Urinary bladder (tissue), 4 donors: ENCODE results near the gene SLBP. TPM values are rescaled to one million over a fixed set of nuclear protein-coding genes. Genes with fewer than 3 reads are reported as not detected.

Source experiments
- DNase-seq: peaks from one replicate; pipeline ENCODE4 v3.0.0-alpha.2; 2015; ENCODE audit errors: extremely low spot score
- H3K27ac ChIP-seq: one replicate; pipeline ENCODE4 v1.5.1; 2013; ENCODE audit warnings: low read depth, mild to moderate bottlenecking, moderate library complexity
- H3K36me3 ChIP-seq: one replicate; pipeline ENCODE4 v1.6.1; 2013; ENCODE audit warnings: mild to moderate bottlenecking, moderate library complexity; ENCODE audit not compliant: insufficient read depth
- H3K4me1 ChIP-seq: one replicate; pipeline ENCODE4 v1.6.1; 2013; ENCODE audit warnings: mild to moderate bottlenecking, moderate library complexity; ENCODE audit not compliant: insufficient read depth
- H3K4me3 ChIP-seq: one replicate; pipeline ENCODE4 v1.5.1; 2013; ENCODE audit warnings: low read depth, low read length
- WGBS: extraction: QIAGEN DNeasy Blood & Tissue Kit; methylation state at CpG from one replicate; pipeline ENCODE4 v1.1.7; 2013; 5-methylcytosine and 5-hydroxymethylcytosine counted together
- polyA plus RNA-seq: library from polyadenylated mRNA; stranded (reverse); fragments of 200-250 nt; gene quantifications from one replicate; pipeline ENCODE4 v1.2.3, GENCODE V29; 2013
- total RNA-seq: library from RNA; depleted of rRNA; stranded (reverse); fragments of >200 nt; gene quantifications from one replicate; pipeline ENCODE4 v1.2.3, GENCODE V29; 2014
- donor health status: healthy with polysubstance abuse.
- donor health status: healthy.

SLBP gene
- total and polyA plus RNA-seq, 2 donors: 32.3 to 41.0 TPM

DNA sequence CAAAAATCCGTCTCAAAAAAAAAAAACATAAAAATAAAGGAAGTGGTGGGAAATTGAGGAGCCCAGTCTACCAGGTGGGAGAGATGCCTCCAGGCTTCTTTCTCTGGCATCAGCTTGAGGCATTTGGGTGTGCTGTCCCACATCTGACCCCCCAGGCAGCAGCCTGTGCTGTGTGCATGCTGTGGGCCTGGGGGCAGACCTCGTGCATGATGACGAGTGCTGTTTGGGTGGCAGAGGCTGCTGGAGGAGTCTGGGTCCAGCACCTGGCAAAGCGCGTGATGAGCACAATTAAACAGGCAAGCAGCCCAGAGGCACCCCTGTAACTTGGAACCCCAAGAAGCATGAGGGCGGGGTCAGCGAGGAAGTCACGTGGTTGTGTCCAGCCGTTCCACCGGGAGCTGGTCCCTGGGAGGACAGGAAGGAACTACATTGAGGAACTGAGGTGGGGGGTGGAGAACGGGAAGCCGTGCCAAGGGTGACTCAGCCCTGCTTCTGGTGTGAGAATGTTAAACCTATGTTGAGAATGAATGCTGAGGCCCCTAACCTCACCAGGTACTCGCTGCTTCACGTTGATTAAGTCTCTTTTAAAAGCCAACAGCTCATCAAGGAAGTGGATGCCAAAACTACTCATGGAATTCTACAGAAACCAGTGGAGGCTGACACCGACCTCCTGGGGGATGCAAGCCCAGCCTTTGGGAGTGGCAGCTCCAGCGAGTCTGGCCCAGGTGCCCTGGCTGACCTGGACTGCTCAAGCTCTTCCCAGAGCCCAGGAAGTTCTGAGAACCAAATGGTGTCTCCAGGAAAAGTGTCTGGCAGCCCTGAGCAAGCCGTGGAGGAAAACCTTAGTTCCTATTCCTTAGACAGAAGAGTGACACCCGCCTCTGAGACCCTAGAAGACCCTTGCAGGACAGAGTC lies 15.3 kb upstream of the SLBP start:
- 70% methylated on average over 18 of the region's 18 CpGs for WGBS
- H3K27ac ChIP-seq: no peak overlapping the region
- no peaks in the 10 kb centered on the region for H3K4me1 ChIP-seq
- H3K4me3 ChIP-seq: no peak overlapping the region
- DNase-seq: no peak
- H3K36me3 ChIP-seq: no peaks in the 10 kb centered on the region

DNA sequence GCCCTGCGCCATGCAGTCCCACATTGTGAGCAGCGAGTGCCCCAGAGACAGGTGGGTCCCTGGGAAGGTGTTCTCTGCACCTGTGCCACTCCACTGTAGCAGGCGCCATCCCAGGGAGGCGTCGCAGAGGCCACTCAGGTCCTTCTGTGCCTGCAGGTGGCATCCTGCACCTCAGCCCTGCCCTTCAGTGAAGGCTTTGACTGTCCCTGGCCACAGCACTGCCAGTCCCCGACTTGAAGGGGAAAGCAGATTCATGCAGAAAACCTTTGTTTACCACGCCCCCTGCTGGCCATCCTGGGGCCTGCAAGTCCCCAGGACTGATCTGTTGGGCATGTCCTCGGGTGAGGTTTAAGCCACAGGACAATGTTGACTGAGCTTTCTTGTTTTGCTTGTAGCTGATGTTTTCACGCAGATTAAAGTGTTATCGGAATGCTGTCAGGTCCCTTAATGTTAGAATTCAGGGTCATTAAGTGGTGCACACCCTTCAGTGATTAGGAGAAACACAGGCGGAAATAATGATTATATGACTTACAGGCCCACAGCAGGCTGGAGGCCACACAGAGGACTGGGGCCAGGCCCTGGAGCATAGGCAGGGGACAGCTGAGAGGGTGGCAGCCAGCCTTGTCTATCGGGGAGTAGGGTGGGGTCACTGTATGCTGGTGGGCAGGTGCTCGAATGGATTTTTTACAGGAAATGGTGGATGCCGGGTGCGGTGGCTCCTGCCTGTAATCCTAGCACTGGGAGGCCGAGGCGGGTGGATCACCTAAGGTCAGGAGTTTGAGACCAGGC lies 14.2 kb upstream of the SLBP start:
- H3K27ac ChIP-seq: no peak overlapping the region
- no peak overlapping the region for H3K4me3 ChIP-seq
- no peaks in the 10 kb centered on the region for H3K36me3 ChIP-seq
- WGBS: 60% methylated on average over 17 of the region's 17 CpGs
- H3K4me1 ChIP-seq: no peaks in the 10 kb centered on the region
- peak; percentile 65 for DNase-seq

DNA sequence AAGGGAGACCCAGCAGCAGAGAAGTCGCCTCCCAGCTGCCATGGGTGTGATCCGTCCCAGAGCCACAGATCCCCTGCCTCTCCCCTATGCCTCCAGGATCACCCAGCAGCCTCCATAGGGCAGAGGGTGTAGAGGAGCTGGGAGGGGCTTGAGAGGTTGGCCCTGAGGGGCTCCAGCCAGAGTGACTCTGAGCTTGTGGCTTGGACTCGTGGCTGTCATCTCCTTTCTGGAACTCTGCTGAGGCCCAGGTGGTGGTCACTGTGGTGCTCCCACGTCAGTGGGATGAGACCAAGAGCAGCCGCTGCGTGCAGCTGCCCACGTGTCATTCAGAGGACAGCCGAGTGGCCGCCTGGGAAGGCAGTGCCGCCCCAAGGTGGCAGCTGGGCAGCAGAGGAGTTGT lies 13.4 kb upstream of the SLBP start:
- 96% methylated on average over 10 of the region's 10 CpGs for WGBS
- Histone ChIP-seq H3K27ac (no peak overlapping the region), H3K36me3 (no peaks in the 10 kb centered on the region), H3K4me1 (no peaks in the 10 kb centered on the region), H3K4me3 (no peak overlapping the region)
- no peak for DNase-seq

- Histone ChIP-seq H3K4me3 (no peak overlapping the region), H3K27ac (no peak overlapping the region), H3K36me3 (no peaks in the 10 kb centered on the region), H3K4me1 (peaks cover 5% of the 10 kb centered on the region)
- DNase-seq: no peak
- WGBS: 76% methylated on average over 12 of the region's 12 CpGs
These were observed 11.1 kb upstream of the SLBP start for GRCh38 chr4:1723131-1723801.

DNA sequence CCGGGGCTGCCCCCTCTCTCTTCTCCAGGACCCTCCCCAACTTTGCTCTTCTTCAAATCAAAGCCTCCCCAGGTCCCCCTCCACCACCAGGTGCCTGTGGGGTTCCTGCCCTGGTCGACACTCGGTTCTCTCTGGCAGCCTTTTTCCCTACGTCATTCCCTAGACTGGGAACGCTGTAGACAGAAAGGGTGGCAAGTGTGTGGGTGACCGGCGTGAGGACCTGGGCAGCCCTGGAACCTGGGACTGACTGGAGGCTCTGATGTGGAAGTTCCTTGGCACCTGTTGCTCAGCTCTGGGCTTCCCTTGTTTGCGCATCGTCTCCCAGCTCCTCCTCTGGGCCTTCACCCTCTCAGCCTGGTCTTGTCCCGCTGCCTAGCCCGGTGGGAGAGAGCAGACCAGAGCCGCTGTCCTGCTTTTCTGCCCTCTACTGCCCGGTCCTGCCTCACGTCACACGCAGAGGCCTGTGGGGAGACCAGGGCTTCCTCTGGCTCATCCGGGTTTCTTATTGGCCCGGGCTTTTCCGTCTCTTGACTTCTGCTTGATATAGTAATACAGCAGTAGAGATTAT lies 10.5 kb upstream of the SLBP start:
- Histone ChIP-seq H3K4me1 (peaks cover 5% of the 10 kb centered on the region), H3K4me3 (no peak overlapping the region), H3K36me3 (no peaks in the 10 kb centered on the region), H3K27ac (no peak overlapping the region)
- no peak for DNase-seq
- WGBS: 52% methylated on average over 18 of the region's 18 CpGs

- Histone ChIP-seq H3K27ac (no peak overlapping the region), H3K4me3 (peak overlapping the region; percentile 56), H3K4me1 (peaks cover 5% of the 10 kb centered on the region), H3K36me3 (no peaks in the 10 kb centered on the region)
- WGBS: 4% methylated on average over 61 of the region's 61 CpGs
- DNase-seq: no peak
These were observed 9.8 kb upstream of the SLBP start for GRCh38 chr4:1721666-1722550.

DNA sequence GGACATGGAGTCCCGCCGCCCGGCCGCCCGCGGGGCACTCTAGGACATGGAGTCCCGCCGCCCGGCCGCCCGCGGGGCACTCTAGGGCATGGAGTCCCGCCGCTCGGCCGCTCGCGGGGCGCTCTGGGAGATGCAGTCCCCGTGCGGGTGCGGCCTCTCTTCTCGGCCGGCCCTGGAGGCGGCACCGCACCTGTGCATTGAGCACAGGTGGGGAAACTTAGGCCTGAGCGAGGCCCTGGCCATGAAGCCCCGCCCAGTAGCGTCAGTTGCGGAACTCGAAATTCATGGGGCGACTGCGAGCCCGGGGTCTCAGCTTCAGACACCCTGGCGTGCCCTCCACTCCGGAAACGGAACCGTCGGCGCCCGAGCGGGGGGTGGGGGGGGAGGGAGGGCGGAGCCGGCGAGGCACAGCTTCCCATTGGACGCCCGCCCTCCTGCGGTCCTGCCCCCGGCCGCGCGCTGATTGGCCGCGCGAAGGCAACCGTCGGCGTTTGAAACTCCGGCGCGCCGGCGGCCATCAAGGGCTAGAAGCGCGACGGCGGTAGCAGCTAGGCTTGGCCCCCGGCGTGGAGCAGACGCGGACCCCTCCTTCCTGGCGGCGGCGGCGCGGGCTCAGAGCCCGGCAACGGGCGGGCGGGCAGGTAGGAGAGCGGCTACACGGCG lies 9.0 kb upstream of the SLBP start, which contains the start of the genes TACC3 and TMEM129:
TACC3 (plus strand) TSS at position 519 of the 663 bp plus-strand sequence. CDS start 1,901 bp downstream, outside the sequence.
TMEM129 (minus strand) TSS at position 321 of the 663 bp plus-strand sequence. CDS start 486 bp downstream, outside the sequence.
- WGBS: under 1% methylated on average over 83 of the region's 83 CpGs
- DNase-seq: peak; percentile 87
- Histone ChIP-seq H3K27ac (peak within 1 kb of the TSS; percentile 81), H3K4me1 (peaks cover 5% of the 10 kb centered on the region), H3K36me3 (no peaks in the 10 kb centered on the region), H3K4me3 (peak within 1 kb of the TSS; percentile 56)

- H3K27ac ChIP-seq: peak overlapping the region; percentile 81
- H3K4me1 ChIP-seq: peaks cover 5% of the 10 kb centered on the region
- no peaks in the 10 kb centered on the region for H3K36me3 ChIP-seq
- under 1% methylated on average over 79 of the region's 79 CpGs for WGBS
- DNase-seq: no peak
- H3K4me3 ChIP-seq: peak overlapping the region; percentile 56
These were observed 8.3 kb upstream of the SLBP start for GRCh38 chr4:1720163-1720983.

- Histone ChIP-seq H3K4me3 (no peak overlapping the region), H3K27ac (no peak overlapping the region), H3K4me1 (peaks cover 5% of the 10 kb centered on the region), H3K36me3 (no peaks in the 10 kb centered on the region)
- DNase-seq: no peak
- WGBS: 84% methylated on average over 31 of the region's 31 CpGs
These were observed 6.2 kb upstream of the SLBP start for GRCh38 chr4:1718095-1718850.

DNA sequence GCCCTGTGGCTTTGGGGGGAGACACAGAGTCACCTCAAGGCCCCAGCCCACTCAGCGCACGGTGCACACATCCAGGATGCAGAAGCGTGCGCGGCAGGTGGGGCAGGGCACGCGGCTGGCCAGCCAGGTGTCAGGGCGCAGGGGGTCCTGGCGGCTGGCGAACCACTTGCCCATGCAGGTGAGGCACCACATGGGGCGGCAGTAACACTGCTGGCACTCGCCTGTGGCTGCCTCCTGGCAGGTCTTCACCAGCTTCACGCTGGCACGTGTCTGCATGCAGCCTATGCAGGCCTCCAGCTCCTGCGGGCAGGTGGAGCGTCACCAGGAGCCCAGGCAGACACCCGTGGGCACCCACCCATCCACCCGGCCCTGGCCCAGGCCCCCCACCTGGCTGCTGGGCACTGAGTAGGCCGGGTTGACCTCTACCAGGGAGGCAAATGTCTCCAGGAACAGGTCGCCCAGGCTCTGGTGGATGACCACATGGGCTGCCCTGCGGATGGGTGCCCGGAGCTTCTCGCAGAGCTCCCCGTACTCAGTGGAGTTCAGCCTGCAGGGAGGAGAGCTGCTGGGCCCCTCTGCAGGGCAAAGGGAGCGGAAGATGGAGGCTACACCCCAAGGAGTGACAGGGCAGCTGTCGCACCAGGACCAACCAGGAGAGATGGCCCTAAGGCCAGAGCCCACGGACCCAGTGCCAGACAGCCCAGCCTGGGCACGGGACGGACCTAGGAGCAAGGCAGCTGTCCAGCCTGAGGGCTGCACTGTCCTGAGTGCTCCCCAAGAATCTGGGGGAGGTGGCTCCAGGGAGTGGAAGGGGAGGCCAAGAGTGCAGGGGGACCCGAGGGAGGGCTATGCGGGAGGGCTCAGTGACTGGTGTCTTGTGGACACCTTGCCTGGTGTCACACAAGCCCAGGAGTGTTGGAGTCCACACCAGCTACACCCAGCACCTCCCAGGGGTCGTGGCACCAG lies 5.3 kb upstream of the SLBP start:
- Histone ChIP-seq H3K4me1 (peaks cover 5% of the 10 kb centered on the region), H3K4me3 (no peak overlapping the region), H3K27ac (no peak overlapping the region), H3K36me3 (no peaks in the 10 kb centered on the region)
- 92% methylated on average over 32 of the region's 32 CpGs for WGBS
- no peak for DNase-seq
